Suprapubic skin (tissue), 3 donors: Measurements from ENCODE around the gene SST.

Source experiments
- CTCF ChIP-seq, 2 donors: fragments of 200-600 bp in 1 of 2; fragments of 450-650 bp in 1 of 2; sonication (generic) in 1 of 2; IDR thresholded peaks; one replicate each; pipeline ENCODE4 v1.5.1; 2016 to 2019; ENCODE audit warnings: antibody characterized with exemption in 2 of 2, mild to moderate bottlenecking in 1 of 2, moderate library complexity in 1 of 2
- POLR2AphosphoS5 ChIP-seq, 3 donors: sonication (generic); formaldehyde crosslinking; IDR thresholded peaks; one replicate each; pipeline ENCODE4 v1.6.1; 2017; ENCODE audit warnings: antibody characterized with exemption in 3 of 3

- no peak for TF ChIP-seq CTCF (IDR thresholded peaks at IDR 0.05)
- no peak for TF ChIP-seq POLR2AphosphoS5 (IDR thresholded peaks at IDR 0.05)
Measured at GRCh38 chr3:187626581-187626980, 43.6 kb downstream of the SST start.
